ENCODE results near the gene ITSN1. TPM values are rescaled to one million over a fixed set of nuclear protein-coding genes. Genes with fewer than 3 reads are reported as not detected.

Gene ITSN1
- total RNA-seq, 1 experiment from 2014 or later = 50.3 TPM

- TF ChIP-seq, protein P1, sequence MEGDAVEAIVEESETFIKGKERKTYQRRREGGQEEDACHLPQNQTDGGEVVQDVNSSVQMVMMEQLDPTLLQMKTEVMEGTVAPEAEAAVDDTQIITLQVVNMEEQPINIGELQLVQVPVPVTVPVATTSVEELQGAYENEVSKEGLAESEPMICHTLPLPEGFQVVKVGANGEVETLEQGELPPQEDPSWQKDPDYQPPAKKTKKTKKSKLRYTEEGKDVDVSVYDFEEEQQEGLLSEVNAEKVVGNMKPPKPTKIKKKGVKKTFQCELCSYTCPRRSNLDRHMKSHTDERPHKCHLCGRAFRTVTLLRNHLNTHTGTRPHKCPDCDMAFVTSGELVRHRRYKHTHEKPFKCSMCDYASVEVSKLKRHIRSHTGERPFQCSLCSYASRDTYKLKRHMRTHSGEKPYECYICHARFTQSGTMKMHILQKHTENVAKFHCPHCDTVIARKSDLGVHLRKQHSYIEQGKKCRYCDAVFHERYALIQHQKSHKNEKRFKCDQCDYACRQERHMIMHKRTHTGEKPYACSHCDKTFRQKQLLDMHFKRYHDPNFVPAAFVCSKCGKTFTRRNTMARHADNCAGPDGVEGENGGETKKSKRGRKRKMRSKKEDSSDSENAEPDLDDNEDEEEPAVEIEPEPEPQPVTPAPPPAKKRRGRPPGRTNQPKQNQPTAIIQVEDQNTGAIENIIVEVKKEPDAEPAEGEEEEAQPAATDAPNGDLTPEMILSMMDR (IDR thresholded peaks at IDR 0.05) = no peak
- TF ChIP-seq SIN3A (IDR thresholded peaks at IDR 0.05; ENCODE audit: borderline replicate concordance, insufficient read depth, low read depth, low read length) = no peak
- no peak for TF ChIP-seq POLR2AphosphoS5 (IDR thresholded peaks at IDR 0.05; ENCODE audit: low read depth, low read length)
- TF ChIP-seq, protein P2, sequence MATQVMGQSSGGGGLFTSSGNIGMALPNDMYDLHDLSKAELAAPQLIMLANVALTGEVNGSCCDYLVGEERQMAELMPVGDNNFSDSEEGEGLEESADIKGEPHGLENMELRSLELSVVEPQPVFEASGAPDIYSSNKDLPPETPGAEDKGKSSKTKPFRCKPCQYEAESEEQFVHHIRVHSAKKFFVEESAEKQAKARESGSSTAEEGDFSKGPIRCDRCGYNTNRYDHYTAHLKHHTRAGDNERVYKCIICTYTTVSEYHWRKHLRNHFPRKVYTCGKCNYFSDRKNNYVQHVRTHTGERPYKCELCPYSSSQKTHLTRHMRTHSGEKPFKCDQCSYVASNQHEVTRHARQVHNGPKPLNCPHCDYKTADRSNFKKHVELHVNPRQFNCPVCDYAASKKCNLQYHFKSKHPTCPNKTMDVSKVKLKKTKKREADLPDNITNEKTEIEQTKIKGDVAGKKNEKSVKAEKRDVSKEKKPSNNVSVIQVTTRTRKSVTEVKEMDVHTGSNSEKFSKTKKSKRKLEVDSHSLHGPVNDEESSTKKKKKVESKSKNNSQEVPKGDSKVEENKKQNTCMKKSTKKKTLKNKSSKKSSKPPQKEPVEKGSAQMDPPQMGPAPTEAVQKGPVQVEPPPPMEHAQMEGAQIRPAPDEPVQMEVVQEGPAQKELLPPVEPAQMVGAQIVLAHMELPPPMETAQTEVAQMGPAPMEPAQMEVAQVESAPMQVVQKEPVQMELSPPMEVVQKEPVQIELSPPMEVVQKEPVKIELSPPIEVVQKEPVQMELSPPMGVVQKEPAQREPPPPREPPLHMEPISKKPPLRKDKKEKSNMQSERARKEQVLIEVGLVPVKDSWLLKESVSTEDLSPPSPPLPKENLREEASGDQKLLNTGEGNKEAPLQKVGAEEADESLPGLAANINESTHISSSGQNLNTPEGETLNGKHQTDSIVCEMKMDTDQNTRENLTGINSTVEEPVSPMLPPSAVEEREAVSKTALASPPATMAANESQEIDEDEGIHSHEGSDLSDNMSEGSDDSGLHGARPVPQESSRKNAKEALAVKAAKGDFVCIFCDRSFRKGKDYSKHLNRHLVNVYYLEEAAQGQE (IDR thresholded peaks at IDR 0.05; ENCODE audit: insufficient read depth in 1 of 2, low read depth in 2 of 2, low read length in 1 of 2) = no peak
- no peak for TF ChIP-seq TCF7L2 (IDR thresholded peaks at IDR 0.05; ENCODE audit: low read depth, low read length)
- no peaks in the 10 kb centered on the region for H3K36me3 ChIP-seq (ENCODE audit: control insufficient read depth, insufficient read depth, low read length)
- no peak overlapping the region for H3K4me3 ChIP-seq (ENCODE audit: low read depth in 2 of 2, low read length in 2 of 2)
- H3K4me1 ChIP-seq (ENCODE audit: control insufficient read depth, insufficient read depth, low read length) = peaks cover 40% of the 10 kb centered on the region
- intact Hi-C loops (cut with micrococcal nuclease; ENCODE audit: unreplicated experiment) (no loop called here), in situ Hi-C loops (cut with HindIII; ENCODE audit: low pct_unique_long_range_greater_than_20kb, low sequenced_read_pairs) (no loop called here)
- H3K27ac ChIP-seq (ENCODE audit: low read length) = no peak overlapping the region
- ATAC-seq (no peak), DNase-seq (ENCODE audit: low read depth, low spot score) (no peak)
- no peaks in the 10 kb centered on the region for H3K27me3 ChIP-seq (ENCODE audit: control insufficient read depth, insufficient read depth, low read length)
- BruUV-seq (replicated peaks) = no TSS peak
- ChIA-PET POLR2A (interaction anchor here (0.6 kb wide), 1 partner anchor 81 kb away, joined by 3 read pairs; no protein-coding TSS in a partner anchor), CTCF (no interaction called here)
- H3K9me3 ChIP-seq (ENCODE audit: control insufficient read depth, insufficient read depth, low read depth, low read length) = no peaks in the 10 kb centered on the region
Observed at GRCh38 chr21:33686386-33686785, 44.1 kb downstream of the ITSN1 start.

DNA sequence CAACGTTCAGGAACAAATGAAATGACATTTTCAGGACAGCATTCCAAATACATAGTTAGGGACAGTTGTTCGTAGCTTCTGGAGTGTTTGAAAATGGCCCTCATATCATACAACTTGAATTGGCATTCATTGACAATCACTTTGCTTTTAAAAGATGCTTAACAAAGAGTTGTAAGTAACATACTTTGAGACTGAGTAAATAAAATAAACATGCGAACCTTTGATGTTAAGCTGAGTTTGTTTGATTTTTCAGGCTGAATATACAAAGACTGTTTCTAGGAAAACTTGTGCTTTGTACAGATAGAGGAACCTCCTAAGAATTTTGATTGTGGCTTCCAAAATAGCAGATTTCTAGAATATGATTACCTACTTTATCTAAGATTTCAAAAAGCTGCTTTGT, 45.3 kb downstream of the ITSN1 start:
- no peak for ATAC-seq
- intact Hi-C loops (cut with micrococcal nuclease; ENCODE audit: unreplicated experiment) = no loop called here
- ChIA-PET POLR2A (no interaction called here), CTCF (no interaction called here)
- H3K27ac ChIP-seq (ENCODE audit: low read length) = no peak overlapping the region
- DNase-seq (ENCODE audit: low read depth, low spot score) = no peak
- H3K36me3 ChIP-seq (ENCODE audit: control insufficient read depth, insufficient read depth, low read length) = no peaks in the 10 kb centered on the region
- in situ Hi-C loops (cut with HindIII; ENCODE audit: low pct_unique_long_range_greater_than_20kb, low sequenced_read_pairs) = no loop called here
- peaks cover 44% of the 10 kb centered on the region for H3K4me1 ChIP-seq (ENCODE audit: control insufficient read depth, insufficient read depth, low read length)
- H3K4me3 ChIP-seq (ENCODE audit: low read depth in 2 of 2, low read length in 2 of 2) = no peak overlapping the region
- no peaks in the 10 kb centered on the region for H3K9me3 ChIP-seq (ENCODE audit: control insufficient read depth, insufficient read depth, low read depth, low read length)
- no peak for TF ChIP-seq POLR2AphosphoS5 (IDR thresholded peaks at IDR 0.05; ENCODE audit: low read depth, low read length)
- BruUV-seq (replicated peaks) = no TSS peak
- H3K27me3 ChIP-seq (ENCODE audit: control insufficient read depth, insufficient read depth, low read length) = no peaks in the 10 kb centered on the region

- Histone ChIP-seq H3K9me3 (ENCODE audit: control insufficient read depth, insufficient read depth, low read depth, low read length) (no peaks in the 10 kb centered on the region), H3K27me3 (ENCODE audit: control insufficient read depth, insufficient read depth, low read length) (no peaks in the 10 kb centered on the region), H3K4me1 (ENCODE audit: control insufficient read depth, insufficient read depth, low read length) (peaks cover 36% of the 10 kb centered on the region), H3K4me3 (ENCODE audit: low read depth in 2 of 2, low read length in 2 of 2) (no peak overlapping the region), H3K27ac (ENCODE audit: low read length) (no peak overlapping the region), H3K36me3 (ENCODE audit: control insufficient read depth, insufficient read depth, low read length) (no peaks in the 10 kb centered on the region)
- intact Hi-C loops (cut with micrococcal nuclease; ENCODE audit: unreplicated experiment) (no loop called here), in situ Hi-C loops (cut with HindIII; ENCODE audit: low pct_unique_long_range_greater_than_20kb, low sequenced_read_pairs) (no loop called here)
- DNase-seq (ENCODE audit: low read depth, low spot score) (no peak), ATAC-seq (no peak)
- ChIA-PET CTCF (no interaction called here), POLR2A (no interaction called here)
- no TSS peak for BruUV-seq (replicated peaks)
- no peak for TF ChIP-seq SIN3A (IDR thresholded peaks at IDR 0.05; ENCODE audit: borderline replicate concordance, insufficient read depth, low read depth, low read length)
- TF ChIP-seq TCF7L2 (IDR thresholded peaks at IDR 0.05; ENCODE audit: low read depth, low read length) = no peak
- TF ChIP-seq, protein P1 (IDR thresholded peaks at IDR 0.05) = no peak
- TF ChIP-seq, protein P2 (IDR thresholded peaks at IDR 0.05; ENCODE audit: insufficient read depth in 1 of 2, low read depth in 2 of 2, low read length in 1 of 2) = no peak
Observed at GRCh38 chr21:33688353-33688752, 46.1 kb downstream of the ITSN1 start.
